Activated CD4-positive, CD25-positive, alpha-beta regulatory T cell (primary cell): Measurements from ENCODE around the gene GLIPR2.
"Not testable (repeated sequence)": the region's sequence is repeated elsewhere in the genome, so short reads cannot be mapped to it uniquely, and the experiment has no call there.

ENCODE experiments used
- DNase-seq, 4 experiments: peaks; one replicate each; lab custom pipeline; 2025; lab: John Stamatoyannopoulos, UW

The GLIPR2 gene

GRCh38 chr9:36163786-36164170 is 27.2 kb downstream of the GLIPR2 start:
- no peak for DNase-seq

DNA sequence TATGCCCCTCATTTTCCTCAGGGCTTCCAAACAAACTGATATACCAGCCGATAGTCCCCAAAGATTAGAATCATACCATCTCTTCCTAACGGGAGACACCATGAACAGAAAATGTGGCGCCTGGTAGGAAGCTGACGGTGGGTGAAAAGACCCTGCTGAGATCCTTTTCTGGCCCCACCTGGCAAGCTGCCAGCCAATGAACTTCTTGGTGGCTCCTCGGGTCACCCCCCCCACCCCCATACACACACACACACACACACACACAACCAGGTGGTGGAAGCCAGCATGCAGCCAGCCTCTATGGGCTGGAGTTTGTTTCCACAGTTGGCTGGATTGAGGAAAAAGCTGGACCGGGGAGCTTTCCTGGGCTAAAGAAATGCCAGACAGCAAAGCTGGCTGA is 27.8 kb downstream of the GLIPR2 start:
- DNase-seq = no peak

DNA sequence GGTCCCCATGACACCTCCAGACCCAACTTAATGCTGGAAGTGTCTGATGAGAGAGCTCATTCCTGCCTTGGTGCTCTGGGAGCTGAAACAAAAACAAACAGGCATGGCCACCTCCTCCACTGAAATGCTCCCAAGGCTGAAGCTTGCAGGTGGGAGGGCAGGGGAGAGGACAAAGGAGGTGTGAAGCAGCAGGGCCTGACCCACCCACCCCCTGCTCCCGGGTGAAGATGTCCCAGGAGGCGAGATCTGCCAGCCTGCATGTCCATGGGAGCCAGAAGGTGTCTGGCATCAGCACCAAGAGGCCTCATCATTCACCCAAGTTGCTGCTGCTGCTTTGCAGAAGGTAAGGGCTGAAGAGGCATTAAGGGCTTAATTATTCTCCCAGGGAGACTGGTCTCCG is 28.5 kb downstream of the GLIPR2 start:
- DNase-seq = no peak

- DNase-seq = no peak
Observed at GRCh38 chr9:36165826-36166167, 29.3 kb downstream of the GLIPR2 start.

- peak; percentile 60 to 76 (median 68) for DNase-seq
Observed at GRCh38 chr9:36166168-36166927, 29.8 kb downstream of the GLIPR2 start.

GRCh38 chr9:36169166-36169565 is 32.6 kb downstream of the GLIPR2 start, which contains the start of gene CCIN:
CCIN (plus strand) TSS chr9:36169388; CDS start chr9:36169503, 115 bp downstream.
- DNase-seq = no peak

GRCh38 chr9:36169708-36170107 is 33.2 kb downstream of the GLIPR2 start:
- no peak for DNase-seq

DNA sequence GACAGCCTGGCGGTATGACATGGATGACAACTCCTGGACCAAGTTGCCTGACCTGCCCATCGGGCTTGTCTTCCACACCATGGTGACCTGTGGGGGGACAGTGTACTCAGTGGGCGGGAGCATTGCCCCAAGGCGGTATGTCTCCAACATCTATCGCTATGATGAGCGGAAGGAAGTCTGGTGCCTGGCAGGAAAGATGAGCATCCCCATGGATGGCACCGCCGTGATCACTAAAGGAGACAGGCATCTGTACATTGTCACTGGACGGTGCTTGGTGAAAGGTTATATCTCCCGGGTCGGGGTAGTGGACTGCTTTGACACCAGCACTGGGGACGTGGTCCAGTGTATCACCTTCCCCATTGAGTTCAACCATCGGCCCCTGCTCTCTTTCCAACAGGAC is 34.0 kb downstream of the GLIPR2 start:
- no peak for DNase-seq

DNA sequence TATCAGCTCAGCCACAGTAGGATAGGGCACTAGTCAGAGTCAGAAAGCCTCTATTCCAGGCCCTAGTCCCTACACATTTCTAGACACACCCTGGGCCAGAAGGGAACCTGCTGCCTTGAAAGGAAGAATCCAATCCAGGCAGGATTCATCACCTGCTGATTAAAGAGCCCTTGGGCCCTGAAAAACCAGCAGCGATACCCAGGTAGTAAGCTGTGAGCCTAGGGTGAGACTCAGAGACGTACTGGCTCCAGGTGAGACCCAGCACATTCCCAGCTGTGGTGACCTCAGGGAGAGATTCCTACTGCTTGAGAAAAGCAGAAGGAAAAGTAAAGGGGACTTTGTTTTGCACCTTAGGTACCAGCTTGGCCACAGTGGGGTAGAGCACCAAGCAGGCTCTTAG is 37.3 kb downstream of the GLIPR2 start:
- DNase-seq = no peak

DNA sequence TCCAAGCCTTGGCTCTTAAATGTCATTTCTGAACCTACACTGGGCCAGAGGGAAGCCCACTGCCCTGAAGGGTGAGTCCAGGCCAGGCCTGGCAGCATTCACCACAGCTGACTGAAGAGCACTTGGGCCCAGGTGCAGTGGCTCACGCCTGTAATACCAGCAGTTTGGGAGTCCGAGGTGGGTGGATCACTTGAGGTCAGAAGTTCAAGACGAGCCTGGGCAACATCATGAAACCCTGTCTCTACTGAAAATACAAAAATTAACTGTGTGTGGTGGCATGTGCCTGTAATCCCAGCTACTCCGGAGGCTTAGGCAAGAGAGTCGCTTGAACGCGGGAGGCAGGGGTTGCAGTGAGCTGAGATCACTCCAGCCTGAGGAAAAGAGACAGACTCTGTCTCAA is 37.7 kb downstream of the GLIPR2 start:
- DNase-seq = no peak

- DNase-seq = no peak
Observed at GRCh38 chr9:36174731-36175130, 38.2 kb downstream of the GLIPR2 start.

DNA sequence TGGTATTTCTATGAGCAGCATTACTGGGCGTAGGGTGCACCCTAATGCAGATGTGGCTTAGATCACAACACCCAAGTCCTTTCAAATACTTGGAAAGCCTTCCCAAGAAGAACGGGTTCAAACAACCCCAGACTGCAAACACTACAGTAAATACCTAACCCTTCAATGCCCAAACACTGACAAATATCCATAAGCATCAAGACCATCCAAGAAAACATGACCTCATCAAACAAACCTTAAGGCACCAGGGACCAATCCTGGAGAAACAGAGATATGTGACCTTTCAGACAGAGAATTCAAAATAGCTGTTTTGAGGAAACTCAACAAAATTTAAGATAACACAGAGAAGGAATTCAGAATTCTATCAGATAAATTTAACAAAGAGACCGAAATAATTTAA is 38.7 kb downstream of the GLIPR2 start:
- DNase-seq = not testable (repeated sequence)

GRCh38 chr9:36176496-36176895 is 40.0 kb downstream of the GLIPR2 start:
- not testable (repeated sequence) for DNase-seq

DNA sequence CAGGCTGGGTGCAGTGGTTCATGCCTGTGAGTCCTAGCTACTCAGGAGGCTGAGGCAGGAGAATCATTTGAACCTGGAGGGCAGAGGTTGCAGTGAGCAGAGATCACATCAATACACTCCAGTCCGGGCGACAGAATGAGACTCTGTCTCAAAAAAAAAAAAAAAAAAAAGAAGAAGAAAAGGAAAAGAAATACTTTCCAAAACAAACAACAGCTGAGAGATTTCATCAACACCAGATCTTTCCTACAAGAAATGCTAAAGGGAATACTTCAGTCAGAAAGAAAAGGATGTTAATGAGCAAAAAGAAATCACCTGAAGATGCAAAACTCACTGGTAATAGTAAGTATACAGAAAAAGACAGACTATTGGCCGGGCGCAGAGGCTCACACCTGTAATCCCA is 41.0 kb downstream of the GLIPR2 start:
- no peak for DNase-seq

- DNase-seq = not testable (repeated sequence)
Observed at GRCh38 chr9:36180243-36180642, 43.7 kb downstream of the GLIPR2 start.

DNA sequence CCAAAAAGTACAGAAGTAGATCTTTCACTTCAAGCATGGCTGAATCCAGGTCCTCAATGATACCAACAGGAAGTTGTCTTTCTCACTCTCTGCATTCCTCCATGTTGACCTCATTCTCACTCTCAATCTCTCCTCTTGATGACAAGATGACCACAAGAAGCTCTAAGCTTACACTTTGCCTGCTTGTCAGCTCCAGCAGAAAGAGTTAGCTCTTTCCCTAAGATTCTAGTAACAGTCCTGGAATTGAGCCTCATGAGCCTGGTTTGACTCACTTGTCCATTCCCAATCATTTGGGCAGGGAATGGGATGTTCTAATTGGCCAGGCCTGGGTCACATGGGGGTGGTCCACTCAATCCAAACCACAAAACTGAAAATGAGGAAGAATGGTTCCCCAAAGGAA is 50.9 kb downstream of the GLIPR2 start:
- DNase-seq = no peak

GRCh38 chr9:36188212-36188611 is 51.7 kb downstream of the GLIPR2 start:
- DNase-seq = no peak

DNA sequence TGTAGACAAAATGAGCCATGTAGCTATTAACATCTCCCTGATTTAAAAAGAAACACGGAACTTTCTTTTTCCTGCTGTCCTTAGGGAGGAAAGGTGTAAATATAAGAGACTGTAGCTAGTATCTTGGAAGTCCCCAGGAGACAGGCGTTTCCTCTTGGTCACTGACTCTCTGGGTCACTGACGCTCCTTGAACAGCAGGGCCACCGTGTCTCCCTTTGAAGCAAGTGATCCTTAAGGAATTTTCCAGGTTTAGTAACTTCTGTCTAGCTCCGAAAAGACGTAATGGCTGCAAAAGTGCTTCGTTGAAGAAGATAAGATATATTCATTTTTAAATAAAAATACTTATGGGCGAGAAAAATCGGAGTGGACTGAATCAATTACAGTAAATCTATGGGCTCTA is 53.4 kb downstream of the GLIPR2 start:
- DNase-seq = no peak

DNA sequence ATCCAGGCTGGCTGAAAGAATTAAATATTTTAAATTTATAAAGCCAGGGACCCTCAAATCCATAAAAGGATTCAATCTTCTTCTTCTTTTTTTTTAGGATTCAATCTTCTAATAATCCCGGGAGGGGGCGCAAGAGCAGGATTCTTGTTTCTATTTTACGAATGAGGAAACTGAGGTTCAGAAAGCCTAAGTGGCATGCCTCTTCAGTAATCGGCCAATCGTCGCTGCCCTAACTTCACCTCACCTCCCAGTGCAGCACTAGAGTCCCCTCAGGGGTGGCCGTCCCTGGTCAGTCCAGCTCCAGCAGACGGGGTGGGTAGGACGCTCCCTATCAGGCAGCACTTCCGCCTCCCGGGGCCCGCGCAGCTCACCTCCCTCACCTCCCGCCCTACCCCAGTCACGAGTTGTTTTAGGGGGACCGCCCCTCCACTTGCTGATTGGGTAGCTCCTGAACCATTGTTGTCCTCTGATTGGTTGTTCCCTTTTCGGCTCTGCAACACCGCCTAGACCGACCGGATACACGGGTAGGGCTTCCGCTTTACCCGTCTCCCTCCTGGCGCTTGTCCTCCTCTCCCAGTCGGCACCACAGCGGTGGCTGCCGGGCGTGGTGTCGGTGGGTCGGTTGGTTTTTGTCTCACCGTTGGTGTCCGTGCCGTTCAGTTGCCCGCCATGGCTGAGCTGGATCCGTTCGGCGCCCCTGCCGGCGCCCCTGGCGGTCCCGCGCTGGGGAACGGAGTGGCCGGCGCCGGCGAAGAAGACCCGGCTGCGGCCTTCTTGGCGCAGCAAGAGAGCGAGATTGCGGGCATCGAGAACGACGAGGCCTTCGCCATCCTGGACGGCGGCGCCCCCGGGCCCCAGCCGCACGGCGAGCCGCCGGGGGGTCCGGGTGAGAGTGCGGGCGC is 54.1 kb downstream of the GLIPR2 start, which contains the start of gene CLTA:
CLTA (plus strand) TSS at position 534 of the 902 bp plus-strand sequence; CDS start at position 670, 136 bp downstream.
- peak; percentile 83 to 91 (median 86) for DNase-seq

GRCh38 chr9:36191290-36191645 is 54.7 kb downstream of the GLIPR2 start:
- DNase-seq = peak in 2 of 4 experiments; percentile 28 to 38

DNA sequence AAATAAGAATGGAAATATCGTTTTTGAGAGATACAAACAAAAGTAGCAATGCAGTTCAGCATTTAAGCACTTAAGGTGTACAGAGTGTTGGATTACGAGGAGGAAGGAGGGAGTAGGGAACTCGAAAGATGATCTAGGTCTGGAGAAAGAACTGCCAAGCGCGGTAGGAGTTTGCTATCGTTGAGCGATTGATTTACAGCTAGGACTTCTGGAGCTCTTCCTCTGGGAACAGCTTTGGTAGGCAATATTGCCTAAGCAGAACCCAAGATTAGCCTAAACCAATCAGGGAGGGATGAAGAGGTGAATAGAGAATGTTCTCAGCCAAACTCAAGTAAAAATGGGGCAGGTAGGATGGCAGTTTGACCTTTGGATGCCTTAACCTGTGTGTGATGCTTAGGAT is 55.2 kb downstream of the GLIPR2 start:
- no peak for DNase-seq

DNA sequence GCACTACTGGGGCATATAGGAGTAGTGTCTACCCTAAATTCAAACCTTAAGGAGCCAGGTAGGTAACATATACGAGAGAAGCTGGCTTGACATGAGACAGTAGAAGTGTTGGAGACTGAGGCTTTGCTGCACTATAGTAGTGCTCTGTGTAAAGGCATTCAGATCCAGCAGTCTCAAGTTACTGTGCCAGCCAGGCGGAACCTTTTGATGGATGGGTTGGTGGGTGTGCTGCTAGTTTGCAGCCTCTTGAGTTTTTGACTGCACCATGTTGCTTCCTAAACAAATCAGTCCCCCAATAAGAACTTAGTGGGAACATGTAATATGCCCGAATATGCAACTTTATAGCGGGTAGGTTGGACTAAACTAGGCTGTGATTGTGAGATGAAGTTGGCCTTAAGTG is 55.7 kb downstream of the GLIPR2 start:
- DNase-seq = no peak

DNA sequence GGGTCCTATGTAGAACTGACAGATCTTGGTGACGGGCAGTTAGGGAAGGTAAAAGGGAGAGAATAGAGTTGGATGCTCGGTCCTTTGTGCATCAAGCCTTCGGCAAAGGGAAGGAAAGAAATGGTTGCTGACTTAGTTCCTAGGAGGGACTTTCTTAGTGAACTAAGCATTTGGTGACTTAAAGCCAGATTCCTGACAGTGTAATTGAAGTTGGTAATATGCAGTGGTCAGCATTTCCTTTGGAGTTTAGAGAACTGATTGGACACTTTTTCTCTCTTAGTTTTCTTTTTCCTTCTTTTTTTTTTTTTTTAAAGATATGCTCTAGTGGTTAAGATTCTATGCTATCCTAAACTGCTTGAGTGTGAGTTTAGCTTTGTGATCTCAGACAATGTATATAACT is 56.5 kb downstream of the GLIPR2 start:
- no peak for DNase-seq
